ENCODE measurements around the gene TPTE2. TPM values are rescaled to one million over a fixed set of nuclear protein-coding genes. Genes with fewer than 3 reads are reported as not detected.
"Not testable (repeated sequence)": the region's sequence is repeated elsewhere in the genome, so short reads cannot be mapped to it uniquely, and the experiment has no call there.

Gene TPTE2
- not detected for total RNA-seq
- polyA plus RNA-seq: not detected

DNA sequence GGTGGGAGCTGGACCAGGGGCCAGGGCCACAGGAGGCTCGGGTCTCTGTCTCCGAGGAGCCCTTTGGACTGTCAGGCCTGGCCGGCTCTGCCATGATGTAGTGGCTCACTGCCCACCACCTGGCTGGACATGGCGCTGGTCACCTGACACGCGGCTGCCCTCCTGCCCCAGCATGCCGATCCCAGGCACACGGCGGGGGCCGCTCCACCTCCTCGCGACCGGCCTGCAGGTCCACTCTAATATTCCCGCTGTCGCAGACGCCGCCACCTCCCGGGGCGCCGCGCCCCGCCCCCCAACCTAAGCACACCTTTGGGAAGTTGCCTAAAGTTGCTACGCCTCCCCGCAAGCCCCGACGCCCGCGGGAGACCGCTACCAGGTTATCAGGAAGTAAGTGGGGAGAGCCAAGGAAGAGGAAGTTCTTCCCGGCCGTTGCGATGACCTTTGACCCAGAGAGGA, at the start of gene TPTE2:
Gene TPTE2 (minus strand): TSS at position 406 of the 456 bp plus-strand sequence. CDS start 58,298 bp downstream, outside the sequence.
- H3K27me3 ChIP-seq (ENCODE audit: insufficient read depth, low read length); H3K27me3 Mint-ChIP-seq; H3K36me3 Mint-ChIP-seq; CTCF ChIA-PET (ENCODE audit: partially characterized antibody); H3K27ac ChIP-seq (ENCODE audit: low read depth, low read length); H3K36me3 ChIP-seq (ENCODE audit: insufficient read depth, low read length); H3K9me3 Mint-ChIP-seq; H3K4me1 ChIP-seq (ENCODE audit: insufficient read depth, low read length); H3K9me3 ChIP-seq (ENCODE audit: control insufficient read depth in 1 of 2, low read length in 2 of 2); H3K4me1 Mint-ChIP-seq; H3K4me3 Mint-ChIP-seq; POLR2A ChIA-PET (ENCODE audit: partially characterized antibody); H3K4me3 ChIP-seq (ENCODE audit: low read length in 2 of 2); intact Hi-C loops (cut with micrococcal nuclease); DNase-seq: not testable (repeated sequence)
- peak within 1 kb of the TSS in 1 of 7 donors; percentile 25 for H3K27ac Mint-ChIP-seq

DNA sequence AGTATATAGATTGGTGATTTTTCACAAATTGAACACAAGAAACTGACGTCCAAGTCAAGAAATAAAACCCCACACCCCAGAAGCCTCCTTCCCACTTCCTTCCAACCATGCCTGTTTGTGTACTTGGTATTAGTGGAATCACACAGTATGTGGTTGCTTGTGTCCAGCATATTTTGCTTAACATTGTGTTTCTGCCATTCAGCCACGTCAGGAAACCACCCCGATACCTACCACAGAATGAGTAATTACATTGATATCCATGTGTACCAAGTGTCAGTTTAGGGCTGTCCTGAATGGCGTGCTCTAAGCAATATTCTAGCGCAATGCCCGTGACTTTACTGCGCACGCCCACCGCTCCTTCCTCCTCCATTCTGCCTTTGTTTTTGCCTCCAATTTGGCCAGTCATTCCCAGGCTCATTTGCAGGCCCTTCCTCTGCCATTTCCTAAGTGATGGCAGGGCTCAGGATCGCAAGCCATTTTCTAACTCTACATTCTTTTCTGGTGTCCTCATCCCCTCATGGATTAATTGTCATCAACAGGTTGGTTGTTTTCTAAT, 46.3 kb upstream of the TPTE2 start:
- Histone ChIP-seq H3K36me3 (ENCODE audit: insufficient read depth, low read length) (no peaks in the 10 kb centered on the region), H3K27ac (ENCODE audit: low read depth, low read length) (no peak overlapping the region), H3K27me3 (ENCODE audit: insufficient read depth, low read length) (no peaks in the 10 kb centered on the region), H3K4me1 (ENCODE audit: insufficient read depth, low read length) (no peaks in the 10 kb centered on the region), H3K9me3 (ENCODE audit: control insufficient read depth in 1 of 2, low read length in 2 of 2) (peaks cover 0 to 5% of the 10 kb centered on the region in 2 donors), H3K4me3 (ENCODE audit: low read length in 2 of 2) (no peak overlapping the region)
- intact Hi-C loops (cut with micrococcal nuclease): no loop called here
- peaks cover 0 to 6% (median 1%) of the 10 kb centered on the region in 4 donors for H3K4me1 Mint-ChIP-seq
- ChIA-PET POLR2A (ENCODE audit: partially characterized antibody) (no interaction called here), CTCF (ENCODE audit: partially characterized antibody) (interaction anchor here (1.5 kb wide), 1 partner anchor 19 kb away, joined by 3 read pairs; no protein-coding TSS in a partner anchor)
- H3K27me3 Mint-ChIP-seq: peaks cover 5 to 24% of the 10 kb centered on the region in 2 donors
- no peaks in the 10 kb centered on the region for H3K36me3 Mint-ChIP-seq
- peaks cover 0 to 16% (median 10%) of the 10 kb centered on the region in 8 donors for H3K9me3 Mint-ChIP-seq
- H3K4me3 Mint-ChIP-seq: no peak overlapping the region
- H3K27ac Mint-ChIP-seq: no peak overlapping the region
- DNase-seq: no peak

DNA sequence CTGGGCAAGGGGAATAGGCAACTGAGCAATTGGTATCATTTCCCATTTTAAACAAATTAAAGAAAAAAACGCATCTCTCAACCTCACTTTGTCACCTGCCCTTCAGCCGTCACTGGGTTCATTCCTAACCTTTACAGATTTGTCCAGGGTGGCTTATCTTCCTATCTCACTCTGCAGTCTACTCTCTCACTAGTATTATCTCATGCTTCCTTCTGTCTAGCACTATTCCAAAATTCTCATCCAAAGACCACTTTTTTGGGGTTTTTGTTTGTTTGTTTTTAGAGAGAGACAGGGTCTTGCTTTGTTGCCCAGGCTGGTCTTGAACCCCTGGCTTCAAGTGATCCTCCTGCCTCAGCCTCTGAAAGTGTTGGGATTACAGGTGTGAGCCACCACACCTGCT, 45.4 kb upstream of the TPTE2 start:
- H3K36me3 Mint-ChIP-seq: no peaks in the 10 kb centered on the region
- DNase-seq: no peak
- POLR2A ChIA-PET (ENCODE audit: partially characterized antibody): no interaction called here
- no peak overlapping the region for H3K4me3 ChIP-seq (ENCODE audit: low read length in 2 of 2)
- no peak overlapping the region for H3K27ac ChIP-seq (ENCODE audit: low read depth, low read length)
- intact Hi-C loops (cut with micrococcal nuclease): no loop called here
- no peaks in the 10 kb centered on the region for H3K36me3 ChIP-seq (ENCODE audit: insufficient read depth, low read length)
- CTCF ChIA-PET (ENCODE audit: partially characterized antibody): interaction anchor here (1.5 kb wide), 1 partner anchor 18 kb away, joined by 3 read pairs; no protein-coding TSS in a partner anchor
- H3K27ac Mint-ChIP-seq: no peak overlapping the region
- H3K27me3 Mint-ChIP-seq: peaks cover 6 to 24% of the 10 kb centered on the region in 2 donors
- H3K4me3 Mint-ChIP-seq: no peak overlapping the region
- H3K9me3 ChIP-seq (ENCODE audit: control insufficient read depth in 1 of 2, low read length in 2 of 2): peaks cover 0 to 5% of the 10 kb centered on the region in 2 donors
- H3K27me3 ChIP-seq (ENCODE audit: insufficient read depth, low read length): no peaks in the 10 kb centered on the region
- peaks cover 0 to 16% (median 10%) of the 10 kb centered on the region in 8 donors for H3K9me3 Mint-ChIP-seq
- H3K4me1 ChIP-seq (ENCODE audit: insufficient read depth, low read length): no peaks in the 10 kb centered on the region
- H3K4me1 Mint-ChIP-seq: peaks cover 0 to 8% (median 1%) of the 10 kb centered on the region in 4 donors

DNA sequence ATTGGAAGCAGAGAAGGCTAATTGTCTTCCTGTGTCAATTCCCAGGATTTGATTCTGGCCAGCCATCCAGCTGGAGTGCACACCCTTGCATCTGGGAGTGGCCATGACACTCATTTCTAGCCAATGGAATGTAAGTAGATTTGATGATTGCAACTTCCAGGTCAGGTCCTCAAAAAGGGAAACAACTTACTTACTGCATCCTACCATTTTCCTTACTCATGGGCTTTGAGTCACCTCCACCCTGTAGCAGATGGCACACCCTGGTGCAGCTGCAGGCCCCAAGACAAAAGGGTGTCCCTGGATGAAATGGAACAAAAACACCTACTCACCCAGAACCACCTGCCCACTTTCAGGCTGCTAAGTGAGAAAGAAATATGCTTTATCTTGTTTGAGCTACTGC, 44.8 kb upstream of the TPTE2 start:
- Mint-ChIP-seq H3K4me3 (no peak overlapping the region), H3K27me3 (peaks cover 6 to 26% of the 10 kb centered on the region in 2 donors), H3K27ac (no peak overlapping the region), H3K9me3 (peaks cover 0 to 16% (median 10%) of the 10 kb centered on the region in 8 donors), H3K36me3 (no peaks in the 10 kb centered on the region), H3K4me1 (peaks cover 0 to 8% (median 1%) of the 10 kb centered on the region in 4 donors)
- CTCF ChIA-PET (ENCODE audit: partially characterized antibody): interaction anchor here (1.5 kb wide), 1 partner anchor 18 kb away, joined by 3 read pairs; no protein-coding TSS in a partner anchor
- no peaks in the 10 kb centered on the region for H3K36me3 ChIP-seq (ENCODE audit: insufficient read depth, low read length)
- no peaks in the 10 kb centered on the region for H3K27me3 ChIP-seq (ENCODE audit: insufficient read depth, low read length)
- H3K9me3 ChIP-seq (ENCODE audit: control insufficient read depth in 1 of 2, low read length in 2 of 2): peaks cover 0 to 5% of the 10 kb centered on the region in 2 donors
- POLR2A ChIA-PET (ENCODE audit: partially characterized antibody): no interaction called here
- H3K4me1 ChIP-seq (ENCODE audit: insufficient read depth, low read length): no peaks in the 10 kb centered on the region
- intact Hi-C loops (cut with micrococcal nuclease): no loop called here
- DNase-seq: no peak
- no peak overlapping the region for H3K4me3 ChIP-seq (ENCODE audit: low read length in 2 of 2)
- no peak overlapping the region for H3K27ac ChIP-seq (ENCODE audit: low read depth, low read length)

DNA sequence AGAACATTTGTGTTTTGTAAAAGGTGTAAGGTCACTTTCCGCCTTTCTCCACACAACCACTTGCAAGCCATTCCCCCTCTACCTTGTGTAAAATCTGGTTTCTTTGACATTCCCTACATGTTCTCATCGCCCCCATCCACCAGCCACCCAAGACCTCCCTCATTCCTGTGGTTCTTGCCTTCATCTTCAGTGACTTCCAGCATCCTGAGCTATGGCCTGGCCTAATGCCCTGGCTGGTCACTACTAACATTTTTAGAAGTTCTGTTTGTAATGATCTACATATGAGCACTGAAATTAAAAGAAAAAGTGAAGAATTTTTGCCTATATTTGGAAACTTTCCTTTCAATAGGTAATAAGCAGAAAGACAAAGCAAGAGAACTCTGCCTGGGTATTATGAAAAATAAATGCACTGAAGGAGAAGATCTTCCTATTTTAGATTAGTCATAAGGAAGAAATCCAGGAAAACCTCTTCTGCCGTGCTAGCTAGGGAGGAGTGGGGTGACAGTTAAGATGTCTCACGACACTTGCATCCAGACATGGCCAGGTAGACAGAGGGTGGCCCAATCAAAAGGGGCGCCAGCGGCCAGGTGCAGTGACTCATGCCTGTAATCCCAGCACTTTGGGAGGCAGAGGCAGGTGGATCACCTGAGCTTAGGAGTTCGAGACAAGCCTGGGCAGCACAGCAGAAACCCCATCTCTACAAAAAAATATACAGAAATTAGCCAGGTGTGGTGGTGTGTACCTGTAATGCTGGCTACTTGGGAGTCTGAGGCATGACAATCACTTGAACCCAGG, 44.0 kb upstream of the TPTE2 start:
- no peak overlapping the region for H3K4me3 ChIP-seq (ENCODE audit: low read length in 2 of 2)
- Mint-ChIP-seq H3K27me3 (peaks cover 6 to 31% of the 10 kb centered on the region in 2 donors), H3K36me3 (no peaks in the 10 kb centered on the region), H3K4me1 (peaks cover 0 to 8% (median 1%) of the 10 kb centered on the region in 4 donors), H3K27ac (no peak overlapping the region), H3K4me3 (peak overlapping the region in 1 of 8 donors; percentile 40), H3K9me3 (peaks cover 0 to 16% (median 10%) of the 10 kb centered on the region in 8 donors)
- CTCF ChIA-PET (ENCODE audit: partially characterized antibody): interaction anchor here (1.2 kb wide), 1 partner anchor 10 kb away, joined by 3 read pairs; no protein-coding TSS in a partner anchor
- no peak overlapping the region for H3K27ac ChIP-seq (ENCODE audit: low read depth, low read length)
- intact Hi-C loops (cut with micrococcal nuclease): no loop called here
- DNase-seq: no peak
- no peaks in the 10 kb centered on the region for H3K27me3 ChIP-seq (ENCODE audit: insufficient read depth, low read length)
- H3K4me1 ChIP-seq (ENCODE audit: insufficient read depth, low read length): no peaks in the 10 kb centered on the region
- peaks cover 0 to 5% of the 10 kb centered on the region in 2 donors for H3K9me3 ChIP-seq (ENCODE audit: control insufficient read depth in 1 of 2, low read length in 2 of 2)
- no peaks in the 10 kb centered on the region for H3K36me3 ChIP-seq (ENCODE audit: insufficient read depth, low read length)
- POLR2A ChIA-PET (ENCODE audit: partially characterized antibody): no interaction called here

GRCh38 chr13:19604306-19604705, 43.0 kb upstream of the TPTE2 start:
- ChIA-PET CTCF (ENCODE audit: partially characterized antibody) (interaction anchor here (1.2 kb wide), 1 partner anchor 9 kb away, joined by 3 read pairs; no protein-coding TSS in a partner anchor), POLR2A (ENCODE audit: partially characterized antibody) (interaction anchor here (0.7 kb wide), 1 partner anchor 387 kb away, joined by 3 read pairs; no protein-coding TSS in a partner anchor)
- no peak for DNase-seq

More at GRCh38 chr13:19604306-19604705, 43.0 kb upstream of the TPTE2 start:
- Histone ChIP-seq H3K4me1 (ENCODE audit: insufficient read depth, low read length) (no peaks in the 10 kb centered on the region), H3K4me3 (ENCODE audit: low read length in 2 of 2) (no peak overlapping the region), H3K27me3 (ENCODE audit: insufficient read depth, low read length) (no peaks in the 10 kb centered on the region), H3K36me3 (ENCODE audit: insufficient read depth, low read length) (no peaks in the 10 kb centered on the region), H3K9me3 (ENCODE audit: control insufficient read depth in 1 of 2, low read length in 2 of 2) (peaks cover 0 to 5% of the 10 kb centered on the region in 2 donors), H3K27ac (ENCODE audit: low read depth, low read length) (no peak overlapping the region)
- Mint-ChIP-seq H3K9me3 (peaks cover 0 to 16% (median 10%) of the 10 kb centered on the region in 8 donors), H3K36me3 (no peaks in the 10 kb centered on the region), H3K4me3 (peak overlapping the region in 2 of 8 donors; percentile 18 to 21), H3K27ac (no peak overlapping the region), H3K4me1 (peaks cover 0 to 8% (median 1%) of the 10 kb centered on the region in 4 donors), H3K27me3 (peaks cover 10 to 39% of the 10 kb centered on the region in 2 donors)
- intact Hi-C loops (cut with micrococcal nuclease): no loop called here

Measured in CD4-positive, alpha-beta memory T cell (primary cell).